Neuron (in vitro differentiated cells): Measurements from ENCODE around the gene NACC2.

Source experiments
- H2AFZ ChIP-seq: one replicate; pipeline ENCODE4 v1.6.1; 2013; ENCODE audit warnings: low read depth, mild to moderate bottlenecking, inconsistent platforms, low read length, moderate library complexity
- H3K27me3 ChIP-seq: one replicate; pipeline ENCODE4 v1.6.1; 2013; ENCODE audit warnings: low read length; ENCODE audit not compliant: insufficient read depth
- H3K36me3 ChIP-seq: one replicate; pipeline ENCODE4 v1.6.1; 2013; ENCODE audit warnings: low read length; ENCODE audit not compliant: insufficient read depth
- H3K4me1 ChIP-seq: one replicate; pipeline ENCODE4 v1.6.1; 2013; ENCODE audit warnings: low read length; ENCODE audit not compliant: insufficient read depth
- H3K4me3 ChIP-seq: 2 replicates; pipeline ENCODE4 v1.5.1; 2013; ENCODE audit warnings: mild to moderate bottlenecking, low read length, moderate library complexity
- H3K9me3 ChIP-seq: one replicate; pipeline ENCODE4 v1.6.1; 2013; ENCODE audit warnings: low read length

NACC2 gene

GRCh38 chr9:136007276-136007933 is 87.7 kb downstream of the NACC2 start:
- H3K4me1 ChIP-seq = peaks cover 70% of the 10 kb centered on the region
- H3K9me3 ChIP-seq = no peaks in the 10 kb centered on the region
- no peak overlapping the region for H3K4me3 ChIP-seq
- H3K36me3 ChIP-seq = peaks cover 2% of the 10 kb centered on the region
- H2AFZ ChIP-seq = no peak overlapping the region
- H3K27me3 ChIP-seq = no peaks in the 10 kb centered on the region

- H2AFZ ChIP-seq = no peak overlapping the region
- H3K4me3 ChIP-seq = no peak overlapping the region
- H3K36me3 ChIP-seq = no peaks in the 10 kb centered on the region
- H3K27me3 ChIP-seq = no peaks in the 10 kb centered on the region
- no peaks in the 10 kb centered on the region for H3K9me3 ChIP-seq
- peaks cover 72% of the 10 kb centered on the region for H3K4me1 ChIP-seq
Measured at GRCh38 chr9:136006169-136006568, 88.9 kb downstream of the NACC2 start.

GRCh38 chr9:136004712-136005111 is 90.4 kb downstream of the NACC2 start:
- Histone ChIP-seq H2AFZ (no peak overlapping the region), H3K36me3 (no peaks in the 10 kb centered on the region), H3K4me3 (no peak overlapping the region), H3K9me3 (no peaks in the 10 kb centered on the region), H3K4me1 (peaks cover 72% of the 10 kb centered on the region), H3K27me3 (no peaks in the 10 kb centered on the region)

- no peaks in the 10 kb centered on the region for H3K9me3 ChIP-seq
- no peak overlapping the region for H3K4me3 ChIP-seq
- no peak overlapping the region for H2AFZ ChIP-seq
- no peaks in the 10 kb centered on the region for H3K27me3 ChIP-seq
- peaks cover 69% of the 10 kb centered on the region for H3K4me1 ChIP-seq
- no peaks in the 10 kb centered on the region for H3K36me3 ChIP-seq
Measured at GRCh38 chr9:136004219-136004618, 90.9 kb downstream of the NACC2 start.

- H2AFZ ChIP-seq = no peak overlapping the region
- H3K4me1 ChIP-seq = peaks cover 63% of the 10 kb centered on the region
- H3K36me3 ChIP-seq = no peaks in the 10 kb centered on the region
- H3K27me3 ChIP-seq = no peaks in the 10 kb centered on the region
- no peaks in the 10 kb centered on the region for H3K9me3 ChIP-seq
- no peak overlapping the region for H3K4me3 ChIP-seq
Measured at GRCh38 chr9:136003411-136004218, 91.5 kb downstream of the NACC2 start.

- Histone ChIP-seq H2AFZ (no peak overlapping the region), H3K4me1 (peaks cover 59% of the 10 kb centered on the region), H3K36me3 (no peaks in the 10 kb centered on the region), H3K4me3 (no peak overlapping the region), H3K27me3 (no peaks in the 10 kb centered on the region), H3K9me3 (no peaks in the 10 kb centered on the region)
Measured at GRCh38 chr9:136002881-136003280, 92.2 kb downstream of the NACC2 start.

- no peak overlapping the region for H2AFZ ChIP-seq
- no peaks in the 10 kb centered on the region for H3K27me3 ChIP-seq
- H3K4me3 ChIP-seq = no peak overlapping the region
- no peaks in the 10 kb centered on the region for H3K9me3 ChIP-seq
- H3K36me3 ChIP-seq = no peaks in the 10 kb centered on the region
- H3K4me1 ChIP-seq = peaks cover 53% of the 10 kb centered on the region
Measured at GRCh38 chr9:136002215-136002614, 92.9 kb downstream of the NACC2 start.

- Histone ChIP-seq H3K36me3 (no peaks in the 10 kb centered on the region), H2AFZ (no peak overlapping the region), H3K4me1 (peaks cover 43% of the 10 kb centered on the region), H3K4me3 (no peak overlapping the region), H3K27me3 (no peaks in the 10 kb centered on the region), H3K9me3 (no peaks in the 10 kb centered on the region)
Measured at GRCh38 chr9:136001231-136001630, 93.9 kb downstream of the NACC2 start.

GRCh38 chr9:135998410-135999071 is 96.5 kb downstream of the NACC2 start:
- Histone ChIP-seq H3K4me1 (peaks cover 30% of the 10 kb centered on the region), H3K4me3 (no peak overlapping the region), H3K9me3 (no peaks in the 10 kb centered on the region), H2AFZ (no peak overlapping the region), H3K27me3 (no peaks in the 10 kb centered on the region), H3K36me3 (no peaks in the 10 kb centered on the region)

- Histone ChIP-seq H2AFZ (no peak overlapping the region), H3K4me3 (no peak overlapping the region), H3K27me3 (no peaks in the 10 kb centered on the region), H3K36me3 (no peaks in the 10 kb centered on the region), H3K9me3 (no peaks in the 10 kb centered on the region), H3K4me1 (peaks cover 30% of the 10 kb centered on the region)
Measured at GRCh38 chr9:135998016-135998380, 97.1 kb downstream of the NACC2 start.

GRCh38 chr9:135997090-135998015 is 97.7 kb downstream of the NACC2 start:
- H3K27me3 ChIP-seq = no peaks in the 10 kb centered on the region
- H3K36me3 ChIP-seq = no peaks in the 10 kb centered on the region
- H3K4me1 ChIP-seq = peaks cover 34% of the 10 kb centered on the region
- H2AFZ ChIP-seq = no peak overlapping the region
- no peaks in the 10 kb centered on the region for H3K9me3 ChIP-seq
- H3K4me3 ChIP-seq = no peak overlapping the region

- Histone ChIP-seq H3K4me1 (peaks cover 42% of the 10 kb centered on the region), H3K4me3 (no peak overlapping the region), H2AFZ (no peak overlapping the region), H3K9me3 (no peaks in the 10 kb centered on the region), H3K36me3 (no peaks in the 10 kb centered on the region), H3K27me3 (no peaks in the 10 kb centered on the region)
Measured at GRCh38 chr9:135995816-135996215, 99.3 kb downstream of the NACC2 start.
